NCI-H345 (cell line): ENCODE data around the gene TNFRSF12A.
"Not testable (repeated sequence)": the region's sequence is repeated elsewhere in the genome, so short reads cannot be mapped to it uniquely, and the experiment has no call there.

Source experiments
- DNase-seq: peaks from one replicate; lab custom pipeline; 2025; lab: John Stamatoyannopoulos, UW

Gene TNFRSF12A

DNA sequence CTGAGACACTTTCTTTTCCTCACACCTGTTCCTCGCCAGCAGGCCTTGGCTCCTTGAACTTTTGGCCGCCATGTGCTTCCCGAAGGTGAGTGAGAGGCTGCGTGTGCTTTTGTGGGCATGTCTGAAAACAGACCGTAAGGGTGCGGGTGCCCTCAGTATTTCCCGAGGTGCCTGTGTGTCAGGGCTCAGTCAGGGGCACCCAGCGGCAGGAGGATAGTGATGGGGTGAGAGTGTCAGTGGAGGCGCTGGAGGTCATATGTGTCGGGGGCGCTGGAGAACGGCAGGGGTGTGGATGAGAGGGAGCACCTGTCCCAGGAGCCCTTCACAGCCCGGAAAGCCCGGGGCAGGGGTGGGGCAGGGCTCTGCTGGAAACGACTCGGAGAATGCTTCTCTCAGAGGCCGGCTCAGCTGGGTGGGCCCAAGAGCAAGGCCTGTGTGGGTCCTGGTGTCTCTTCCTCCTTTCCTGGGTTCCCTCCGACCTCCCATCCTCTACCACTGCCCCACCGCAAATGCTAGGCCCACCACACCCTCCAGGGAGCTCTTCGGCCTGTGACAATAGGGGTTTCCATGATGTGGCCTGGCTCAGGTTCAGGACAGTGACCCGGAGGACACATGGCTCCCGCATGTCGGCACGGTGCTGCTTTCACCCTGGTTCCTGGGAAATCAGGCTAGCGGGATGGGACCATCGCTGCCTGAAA, 45.7 kb downstream of the TNFRSF12A start:
- no peak for DNase-seq

DNA sequence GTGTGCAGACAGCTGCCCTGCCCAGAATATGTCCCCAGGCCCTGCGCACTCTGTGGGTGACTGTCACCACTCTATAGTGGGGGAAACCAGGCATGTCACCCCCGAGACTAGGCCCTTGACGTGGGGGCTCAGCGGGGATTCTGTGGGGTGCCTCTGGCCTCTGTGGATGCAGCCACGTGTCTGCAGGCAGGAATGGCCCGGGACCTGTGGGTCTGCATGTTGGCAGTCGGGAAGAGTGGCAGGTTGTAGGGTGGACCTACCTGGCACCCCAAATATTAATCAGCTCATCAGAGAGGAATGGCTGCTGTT, 46.2 kb downstream of the TNFRSF12A start:
- no peak for DNase-seq

DNA sequence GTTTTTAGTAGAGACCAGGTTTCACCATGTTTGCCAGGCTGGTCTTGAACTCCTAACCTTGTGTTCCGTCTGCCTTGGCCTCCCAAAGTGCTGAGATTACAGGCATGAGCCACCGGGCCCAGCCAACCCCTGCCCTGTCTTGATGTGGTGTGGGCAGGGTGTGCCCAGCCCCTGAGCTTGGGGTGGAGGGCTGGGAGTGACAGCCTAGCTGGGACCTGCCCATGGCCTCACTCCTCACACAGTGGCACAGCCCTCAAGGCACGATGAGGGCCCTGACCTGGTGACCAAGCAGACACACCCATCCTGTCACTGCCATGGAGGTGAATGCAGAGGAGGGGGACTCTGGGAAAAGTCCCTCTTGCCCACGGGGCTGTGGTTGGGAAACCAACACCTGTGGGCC, 48.3 kb downstream of the TNFRSF12A start:
- DNase-seq = no peak

DNA sequence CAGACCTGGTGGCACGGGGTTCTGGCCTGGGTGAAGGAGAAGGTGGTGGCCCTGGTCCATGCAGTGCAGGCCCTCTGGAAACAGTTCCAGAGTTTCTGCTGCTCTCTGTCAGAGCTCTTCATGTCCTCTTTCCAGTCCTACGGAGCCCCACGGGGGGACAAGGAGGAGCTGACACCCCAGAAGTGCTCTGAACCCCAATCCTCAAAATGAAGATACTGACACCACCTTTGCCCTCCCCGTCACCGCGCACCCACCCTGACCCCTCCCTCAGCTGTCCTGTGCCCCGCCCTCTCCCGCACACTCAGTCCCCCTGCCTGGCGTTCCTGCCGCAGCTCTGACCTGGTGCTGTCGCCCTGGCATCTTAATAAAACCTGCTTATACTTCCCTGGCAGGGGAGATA, 49.0 kb downstream of the TNFRSF12A start:
- DNase-seq = not testable (repeated sequence)

DNA sequence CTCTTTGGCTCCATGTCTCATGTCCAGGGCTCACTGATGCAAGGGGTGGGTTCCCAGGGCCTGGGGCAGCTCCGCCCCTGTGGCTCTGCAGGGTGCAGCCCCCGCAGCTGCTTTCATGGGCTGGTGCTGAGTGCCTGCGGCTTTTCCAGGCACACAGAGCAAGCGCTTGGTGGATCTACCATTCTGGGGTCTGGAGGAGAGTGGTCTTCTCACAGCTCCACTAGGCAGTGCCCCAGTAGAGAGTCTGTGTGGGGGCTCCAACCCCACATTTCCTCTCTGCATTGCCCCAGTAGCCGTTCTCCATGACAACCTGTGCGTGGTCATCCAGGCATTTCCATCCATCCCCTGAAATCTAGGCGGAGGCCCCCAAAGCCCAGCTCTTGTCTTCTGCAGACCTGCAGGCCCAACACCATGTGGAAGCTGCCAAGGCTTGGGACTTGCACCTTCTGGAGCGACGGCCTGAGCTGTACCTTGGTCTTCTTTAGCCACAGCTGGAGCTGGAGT, 50.5 kb downstream of the TNFRSF12A start:
- no peak for DNase-seq

DNA sequence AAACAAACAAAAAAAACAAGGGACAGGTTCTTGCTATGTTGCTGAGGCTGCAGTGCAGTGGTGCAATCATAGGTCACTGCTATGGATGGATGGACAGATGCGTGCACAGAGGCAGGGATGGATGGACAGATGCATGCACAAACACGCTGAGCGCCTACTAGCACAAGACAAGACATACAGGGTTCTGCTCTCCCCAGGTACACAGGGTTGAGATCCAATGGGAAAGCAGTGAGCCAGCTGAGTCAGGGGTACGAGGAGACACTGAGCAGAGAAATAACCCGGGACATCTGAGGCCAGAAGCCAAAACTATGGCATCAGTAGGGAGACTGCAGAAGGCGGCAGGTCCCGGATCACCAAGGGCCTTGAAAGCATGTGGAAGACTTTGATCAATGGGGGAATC, 51.5 kb downstream of the TNFRSF12A start:
- DNase-seq = no peak
